ENCODE measurements around the gene CACTIN.
"Not testable (repeated sequence)": the region's sequence is repeated elsewhere in the genome, so short reads cannot be mapped to it uniquely, and the experiment has no call there.

The CACTIN gene

DNA sequence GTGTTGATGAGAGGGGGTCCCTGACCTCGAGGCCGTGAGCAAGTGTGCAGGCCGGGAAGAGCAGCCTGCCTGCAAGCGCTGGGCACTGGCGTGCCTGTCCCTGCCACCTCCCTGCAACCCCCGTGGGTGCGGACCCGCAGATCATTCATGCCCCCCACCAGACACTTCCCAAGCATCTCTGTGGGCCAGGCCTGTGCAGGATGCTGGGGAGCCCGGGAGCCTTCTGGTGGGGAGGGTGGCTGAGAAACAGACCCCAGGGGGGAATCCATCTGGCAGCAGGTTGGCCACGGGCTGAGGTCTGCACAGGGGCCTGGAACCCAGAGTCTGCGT lies 18.4 kb upstream of the CACTIN start:
- DNase-seq = no peak

DNA sequence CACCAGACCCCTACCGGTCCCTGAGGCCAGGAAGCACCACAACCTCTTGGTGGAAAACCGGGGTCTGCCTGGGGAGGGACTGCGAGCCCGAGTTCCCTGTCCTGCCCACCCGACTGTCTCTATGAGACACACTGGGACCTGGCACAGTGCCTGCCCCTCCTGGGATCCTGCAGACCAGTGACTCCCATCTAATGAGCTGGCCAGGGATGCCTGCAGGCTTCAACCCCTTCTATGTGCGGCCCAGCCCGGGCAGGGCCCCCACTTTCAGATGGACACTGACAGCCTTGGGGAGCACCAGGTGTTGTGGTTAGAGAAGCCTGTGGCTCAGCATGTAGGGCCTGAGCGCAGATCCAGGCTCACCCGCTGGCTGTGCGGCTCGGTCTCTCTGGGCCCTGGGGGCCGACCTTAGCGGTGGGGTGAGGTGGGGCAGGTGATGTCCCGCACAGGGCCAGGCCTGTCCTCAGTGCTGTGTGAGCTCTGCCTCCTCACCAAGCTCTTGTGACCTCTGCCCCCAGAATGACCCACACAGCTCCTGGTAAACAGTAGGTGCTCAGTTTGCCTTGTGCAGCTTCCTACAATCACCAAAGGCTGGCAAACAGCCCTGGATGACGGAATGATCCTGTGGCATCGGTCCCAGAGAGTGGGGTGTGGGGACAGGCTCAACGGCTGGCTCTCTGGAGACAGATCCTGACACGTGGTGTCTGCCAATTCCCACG lies 17.9 kb upstream of the CACTIN start:
- no peak for DNase-seq

DNA sequence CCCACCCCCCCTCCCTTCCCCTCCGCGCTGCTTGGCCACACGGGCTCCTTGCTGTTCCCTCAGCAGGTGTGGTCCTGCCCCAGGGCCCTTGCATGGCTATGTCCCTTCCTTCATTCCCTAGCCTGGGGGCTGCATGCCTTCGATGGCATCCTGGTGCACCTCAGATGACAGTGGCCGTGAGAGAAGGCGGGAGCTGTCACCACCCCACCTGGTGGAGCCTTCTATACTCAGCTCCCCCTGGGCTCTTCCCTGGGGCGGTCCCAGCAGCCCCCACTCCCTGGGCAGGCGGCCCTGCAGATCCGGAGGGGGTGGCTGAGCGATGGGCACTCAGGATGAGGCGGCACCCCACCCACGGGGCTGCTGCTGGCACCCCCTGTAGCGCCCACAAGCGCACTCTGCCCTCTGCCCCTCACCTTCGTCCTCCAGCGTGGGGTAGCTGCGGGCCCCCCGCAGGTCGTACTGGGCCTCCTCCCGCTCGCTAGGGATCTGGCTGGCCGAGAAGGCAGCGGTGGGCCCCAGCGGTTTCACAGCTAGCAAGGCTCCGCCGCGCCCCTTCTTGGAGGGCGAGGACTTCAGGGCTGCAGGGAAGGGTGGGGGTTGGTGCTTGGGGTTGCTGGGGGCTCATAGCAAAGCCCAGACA lies 17.2 kb upstream of the CACTIN start:
- no peak for DNase-seq

DNA sequence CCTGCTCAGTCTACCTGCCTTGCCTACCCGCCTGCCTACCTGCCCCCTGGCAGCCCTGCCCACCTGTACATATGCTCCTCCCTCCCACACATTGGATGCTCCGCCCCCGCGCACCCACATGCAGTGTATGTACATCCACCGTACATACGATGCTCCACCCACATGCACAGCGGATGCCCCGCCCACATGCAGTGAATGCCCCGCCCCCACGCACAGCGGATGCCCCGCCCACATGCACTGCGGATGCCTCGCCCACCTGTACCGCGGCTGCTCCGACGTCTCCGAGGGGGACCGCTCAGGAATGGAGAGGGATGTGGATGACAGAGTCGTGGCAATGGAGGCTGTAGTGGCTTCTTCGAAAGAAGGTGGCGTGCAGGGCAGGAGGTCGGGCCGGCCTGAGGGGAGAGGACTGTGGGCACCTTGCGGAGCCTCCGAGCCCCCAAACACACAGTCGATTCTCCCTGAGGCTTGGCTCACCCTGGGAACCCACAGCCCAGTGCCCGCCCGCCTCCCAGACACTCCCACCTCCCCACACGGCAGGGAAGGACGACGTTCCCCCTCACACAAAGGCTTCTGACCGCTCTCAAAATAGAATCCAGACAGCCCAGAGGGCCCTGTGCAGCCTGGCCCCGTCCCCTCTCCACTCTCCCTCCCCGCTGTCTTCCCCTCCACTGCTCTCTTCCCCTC lies 16.5 kb upstream of the CACTIN start:
- DNase-seq = no peak

DNA sequence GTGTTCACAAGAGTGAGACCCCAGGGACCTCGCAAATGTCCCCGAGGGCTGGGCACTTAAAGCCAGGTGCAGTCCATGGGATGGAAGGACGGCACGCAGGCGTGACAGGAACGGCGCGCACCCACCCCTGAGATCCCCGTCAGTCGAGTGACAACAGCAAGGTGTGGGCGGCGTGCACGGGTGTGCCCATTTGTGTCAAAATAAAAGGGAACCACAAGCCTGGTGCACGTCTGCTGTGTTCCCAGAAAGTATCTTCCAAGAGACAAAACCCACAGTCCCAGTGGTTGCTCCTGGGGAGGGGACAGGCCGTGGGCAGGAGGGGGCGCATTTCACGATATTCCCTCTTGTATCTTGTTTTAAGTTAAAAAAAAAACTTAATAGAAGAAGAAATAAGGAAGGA lies 15.7 kb upstream of the CACTIN start:
- no peak for DNase-seq

DNA sequence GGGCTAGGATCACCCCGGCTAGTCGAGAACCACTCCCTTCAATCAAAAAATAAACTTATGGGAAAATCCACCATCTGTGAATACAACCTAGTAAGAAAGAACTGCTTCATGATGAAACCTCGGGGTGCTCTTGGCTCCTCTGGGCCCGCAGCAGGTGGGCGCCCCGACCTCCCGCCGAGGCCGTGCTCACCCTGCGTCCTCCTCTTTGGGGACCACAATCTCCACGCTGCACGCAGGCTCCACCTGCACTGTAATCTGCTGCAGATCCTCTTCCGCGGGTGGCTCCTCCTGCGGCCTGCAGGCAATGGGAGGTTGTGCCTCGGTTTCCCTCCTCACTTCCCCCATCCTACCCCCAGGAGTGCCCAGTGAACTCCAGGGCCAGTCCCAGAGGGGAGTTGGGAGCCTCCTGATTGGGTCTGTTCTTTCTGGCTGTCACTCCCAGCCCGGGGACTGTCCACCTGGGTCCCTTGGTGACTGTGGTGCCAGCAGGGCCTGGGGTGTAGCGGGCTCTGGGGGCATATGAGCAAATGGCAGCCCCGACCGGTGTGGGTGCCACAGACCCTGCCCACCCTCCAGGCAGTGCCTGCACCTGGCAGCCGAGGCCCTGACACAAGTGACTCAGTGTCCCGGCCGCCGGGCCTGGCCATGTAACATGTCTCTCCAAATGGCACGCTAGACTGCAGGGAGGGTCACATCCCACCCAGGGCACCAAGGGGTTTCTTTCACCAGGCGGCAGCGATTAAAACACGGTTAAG lies 15.1 kb upstream of the CACTIN start:
- DNase-seq = no peak

DNA sequence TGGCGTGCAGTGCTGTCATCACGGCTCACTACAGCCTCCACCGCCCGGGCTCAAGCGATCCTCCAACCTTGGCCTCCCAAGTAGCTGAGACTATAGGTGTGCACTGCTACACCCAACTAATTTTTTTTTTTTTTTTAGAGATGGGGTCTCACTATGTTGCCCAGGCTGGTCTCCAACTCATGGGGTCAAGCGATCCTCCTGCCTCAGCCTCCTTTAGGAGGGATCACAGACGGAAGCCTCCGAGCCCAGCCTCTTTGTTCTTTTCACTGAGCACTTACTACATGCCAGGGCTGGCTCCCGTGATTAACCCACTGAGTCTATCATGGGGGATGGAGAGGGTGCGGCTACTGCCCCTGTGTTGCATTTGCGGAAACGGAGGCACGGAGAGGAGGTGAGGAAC lies 12.9 kb upstream of the CACTIN start:
- DNase-seq = no peak

DNA sequence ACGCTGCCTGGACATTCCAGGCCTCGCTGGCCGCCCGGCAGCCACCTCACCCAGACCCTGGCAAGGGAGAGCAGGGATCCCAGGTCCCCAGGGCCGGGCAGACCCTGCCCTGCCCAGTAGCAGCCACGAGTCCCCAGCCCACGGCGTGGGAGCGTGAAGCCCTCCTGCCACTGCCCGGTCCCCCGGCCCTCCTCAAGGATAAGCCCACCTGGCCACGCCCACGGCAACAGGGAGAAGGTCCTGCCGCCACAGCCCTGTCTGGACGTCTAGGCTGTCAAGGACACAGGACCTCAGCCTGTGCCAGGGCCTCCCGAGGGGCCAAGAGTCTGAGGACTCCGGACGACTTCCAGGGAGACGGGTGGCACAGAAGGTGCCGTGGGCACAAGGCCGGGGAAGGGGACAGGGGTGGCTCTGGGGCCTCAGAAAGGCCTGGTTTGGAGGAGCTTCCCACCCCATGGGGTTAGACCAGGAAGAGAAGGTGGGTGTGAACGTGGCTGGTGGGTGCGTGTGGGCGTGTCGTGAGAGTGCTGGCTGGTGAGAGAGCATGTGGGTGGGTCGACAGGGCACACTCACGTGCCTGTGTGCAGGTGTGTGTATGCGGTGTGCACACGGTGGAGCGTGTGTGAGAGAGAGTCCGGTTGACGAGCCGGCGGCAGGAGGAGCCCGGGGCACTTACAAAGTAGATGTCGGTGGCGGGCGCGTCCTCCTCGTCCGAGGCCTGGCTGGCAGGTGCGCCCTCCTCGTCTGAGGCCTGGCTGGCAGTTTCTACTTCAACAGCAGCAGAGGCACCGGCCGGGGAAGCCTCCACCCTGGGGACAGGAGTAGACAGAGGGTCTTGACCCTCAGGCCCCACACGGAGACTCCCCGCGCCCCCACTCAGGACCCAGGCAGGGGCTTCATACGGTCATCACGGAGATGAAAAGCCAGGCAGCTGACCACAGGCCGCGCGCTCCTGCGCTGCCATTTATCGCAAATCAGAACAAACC lies 11.9 kb upstream of the CACTIN start:
- DNase-seq = no peak

DNA sequence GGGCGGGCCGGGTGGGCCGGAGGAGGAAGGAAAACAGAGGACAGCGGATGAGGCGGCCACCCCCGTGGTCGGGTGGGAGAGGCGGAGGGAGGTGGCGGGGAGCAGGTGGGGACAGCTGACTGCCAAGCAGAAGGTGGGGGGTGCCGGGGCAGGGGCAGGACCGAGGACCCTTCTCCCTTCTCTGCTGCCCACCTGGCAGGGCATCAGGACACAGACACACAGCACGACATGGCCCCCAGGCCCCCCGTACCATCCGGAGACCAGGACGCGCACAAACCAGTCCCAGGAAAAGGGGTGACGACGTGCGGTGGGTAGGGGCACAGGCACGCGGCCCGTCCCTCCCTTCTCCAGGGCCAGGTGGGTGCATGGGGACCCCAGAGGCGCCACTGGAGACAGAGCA lies 11.0 kb upstream of the CACTIN start:
- DNase-seq = no peak

DNA sequence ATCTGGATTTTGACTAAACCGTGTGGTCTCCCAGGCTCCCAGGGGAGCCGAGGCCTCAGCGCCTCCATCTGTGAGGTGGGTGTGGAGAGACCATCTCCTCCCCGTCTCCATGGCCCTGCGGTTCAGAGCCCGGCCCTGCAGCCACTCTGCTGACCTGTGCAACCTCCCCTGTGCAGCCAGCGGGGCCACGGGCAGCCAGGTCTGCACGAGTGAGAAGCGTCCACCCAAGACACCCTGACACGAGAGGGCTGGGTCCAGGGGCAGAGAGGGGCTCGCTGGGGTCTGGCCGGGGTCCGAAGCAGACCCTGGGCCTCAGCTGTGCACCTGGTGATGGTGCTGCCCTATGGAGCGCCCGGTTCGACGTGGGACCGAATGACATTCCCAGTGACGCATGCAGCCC lies 10.4 kb upstream of the CACTIN start:
- no peak for DNase-seq

DNA sequence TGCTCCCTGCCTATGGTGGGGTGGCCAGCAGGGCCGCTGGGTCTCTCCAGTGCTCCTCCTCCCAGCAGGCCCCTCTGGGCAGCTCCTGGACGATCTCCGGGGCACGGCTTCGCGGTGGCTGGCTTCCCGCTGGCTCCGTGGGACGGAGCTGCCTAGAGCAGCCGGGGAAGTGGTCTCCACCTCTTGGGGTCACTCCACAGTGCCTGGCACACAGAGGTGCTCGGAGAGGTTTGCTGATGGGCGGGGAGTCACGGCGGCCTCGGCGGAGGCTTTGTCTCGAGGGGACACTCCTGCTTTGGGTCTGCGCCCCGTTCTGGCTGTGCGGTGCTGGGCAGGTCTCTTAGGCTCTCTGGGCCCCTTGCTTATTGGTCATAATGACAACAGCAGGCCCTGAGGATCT lies 9.9 kb upstream of the CACTIN start:
- DNase-seq = no peak

DNA sequence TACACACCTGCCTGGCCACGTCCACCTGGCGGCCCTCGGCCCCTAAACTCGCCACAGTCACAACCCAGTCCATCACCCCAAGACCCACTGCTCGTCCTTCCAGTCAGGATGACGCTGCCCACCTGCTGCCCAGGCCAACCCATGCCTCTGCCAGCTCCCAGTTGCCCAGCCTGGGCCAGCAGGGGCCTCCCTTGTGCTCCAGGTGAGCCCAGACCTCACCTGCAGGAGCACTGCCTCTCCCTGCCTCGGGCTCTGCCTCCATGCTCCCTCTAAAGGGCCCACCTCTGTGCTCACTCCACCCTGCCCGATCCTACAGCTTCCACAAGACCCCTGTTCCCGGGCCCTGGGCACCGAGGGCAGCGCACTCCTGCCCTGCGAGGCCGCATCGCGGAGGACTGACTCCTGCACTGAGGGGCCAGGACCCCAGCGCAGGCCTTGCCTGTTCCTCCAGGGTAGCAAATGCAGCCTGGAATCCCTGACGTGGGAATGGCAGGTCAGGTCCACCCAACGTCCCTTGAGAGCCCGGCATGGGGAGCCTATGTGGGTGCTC lies 8.0 kb upstream of the CACTIN start:
- DNase-seq = no peak

DNA sequence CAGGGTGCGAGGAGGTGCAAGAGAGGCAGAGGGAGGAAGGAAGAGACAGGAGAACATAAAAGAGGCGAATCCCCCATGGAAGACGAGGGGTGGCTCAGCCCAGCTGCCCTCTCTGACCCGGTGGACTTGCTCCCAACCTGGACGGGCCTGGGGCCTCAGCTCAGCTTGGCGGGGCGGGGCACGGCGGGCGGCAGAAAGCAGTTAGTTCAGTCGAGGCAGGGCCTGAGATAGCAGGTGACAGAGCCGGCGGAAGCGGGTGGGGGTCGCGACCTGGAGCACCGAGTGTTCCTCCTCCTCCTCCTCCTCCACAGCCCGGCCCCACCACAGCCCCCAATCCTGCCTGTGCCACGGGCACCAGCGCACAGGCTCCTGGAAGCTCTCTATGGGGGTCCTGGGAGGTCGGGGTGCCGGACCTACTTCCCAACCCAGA lies 7.0 kb upstream of the CACTIN start:
- no peak for DNase-seq

DNA sequence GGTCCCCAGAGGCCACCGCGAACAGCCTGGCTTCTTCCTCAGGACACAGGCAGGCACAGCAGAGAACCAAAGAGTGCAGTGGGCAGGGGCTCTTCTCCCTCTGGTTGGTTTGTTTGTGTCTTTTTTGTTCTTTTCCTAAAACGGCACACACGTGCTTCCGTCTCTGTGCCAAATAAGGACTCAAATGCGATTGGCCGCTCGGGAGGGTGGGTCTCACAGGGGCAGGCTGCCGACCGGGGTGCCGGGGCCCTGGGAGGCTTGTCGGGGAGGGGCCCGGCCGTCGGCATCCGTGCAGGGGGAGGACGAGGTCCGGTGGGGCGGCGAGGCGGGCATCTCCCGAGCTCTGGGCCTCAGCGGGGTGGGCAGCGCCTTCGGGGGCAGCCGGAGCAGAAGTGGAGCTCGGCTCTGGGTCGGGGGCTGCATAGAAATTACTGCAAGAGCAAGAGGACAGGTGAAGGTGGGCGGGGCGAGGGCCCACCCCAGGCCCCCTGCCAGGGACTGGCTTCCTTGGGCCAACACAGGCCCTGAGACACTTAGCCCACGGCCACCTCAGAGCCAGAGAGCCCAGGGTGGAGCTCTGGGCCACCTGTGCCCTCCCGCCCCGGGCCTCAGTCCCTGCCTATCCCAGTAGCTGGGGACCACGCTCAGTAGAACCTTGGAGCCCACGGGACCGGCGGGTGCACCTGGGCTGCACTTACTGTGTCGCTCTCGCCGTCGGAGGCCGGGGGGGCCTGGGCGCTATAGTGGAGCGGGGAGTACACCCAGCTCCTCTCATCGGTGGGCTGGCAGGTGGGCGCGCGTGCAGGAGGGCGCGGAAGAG lies 6.4 kb upstream of the CACTIN start:
- DNase-seq = no peak

DNA sequence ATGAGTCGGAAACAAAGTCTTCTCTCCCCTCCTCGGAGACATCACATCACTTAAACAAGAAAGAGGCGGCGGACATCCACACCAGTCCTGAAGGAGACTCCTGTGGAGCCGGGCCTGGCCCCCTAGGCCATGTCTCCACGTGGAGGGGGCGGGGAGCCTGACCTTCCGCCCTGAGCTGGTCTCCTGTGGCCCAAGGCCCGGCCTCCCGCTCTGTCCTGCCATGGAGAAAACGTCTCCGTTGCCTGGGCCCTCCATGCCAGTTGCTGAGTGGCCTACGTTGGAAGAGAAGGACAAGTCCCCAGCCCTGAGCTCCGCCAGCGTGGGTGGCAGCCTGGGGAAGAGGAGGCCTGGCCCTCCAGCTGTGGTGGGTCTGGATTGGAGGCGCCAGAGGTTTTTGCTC lies 5.5 kb upstream of the CACTIN start:
- DNase-seq = no peak

DNA sequence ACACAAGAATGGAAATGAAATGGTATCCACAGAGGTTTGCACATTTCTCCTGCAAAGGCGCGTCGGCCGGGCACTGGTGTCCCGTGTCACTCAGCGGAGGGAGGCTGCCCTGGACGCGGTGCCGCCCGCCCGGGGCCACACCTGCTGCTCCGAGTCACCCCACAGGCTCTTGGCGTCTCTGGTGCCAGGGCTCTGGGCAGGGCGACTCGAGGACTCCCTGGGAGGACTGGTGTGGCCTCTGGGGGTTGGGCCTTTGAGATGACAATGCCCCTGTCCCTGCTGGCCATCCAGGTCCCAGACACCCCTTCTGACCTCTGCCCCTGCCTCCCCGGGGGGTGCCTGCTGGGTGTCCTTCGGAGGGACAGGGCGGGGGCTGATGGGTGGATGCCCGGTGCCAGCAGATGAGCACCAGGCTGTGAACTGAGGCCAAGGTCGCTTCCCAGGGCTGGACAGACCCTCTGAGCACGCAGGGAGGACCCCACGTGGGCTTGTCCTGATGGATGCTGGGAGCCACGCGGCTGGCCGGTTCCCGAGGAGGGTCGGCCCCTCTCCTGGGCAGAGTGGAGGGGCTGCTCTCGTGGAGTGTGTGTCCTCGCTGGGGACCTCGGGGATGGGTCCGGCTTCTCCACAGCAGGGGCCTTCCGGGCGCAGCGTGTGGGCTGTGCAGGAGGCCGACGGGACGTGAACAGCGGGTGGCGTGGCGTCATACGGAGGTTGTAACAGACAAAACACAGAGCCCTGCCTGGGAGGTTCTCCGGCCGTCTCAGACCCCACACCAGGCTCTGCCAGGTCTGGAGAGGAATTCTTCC lies 4.7 kb upstream of the CACTIN start:
- DNase-seq = no peak

DNA sequence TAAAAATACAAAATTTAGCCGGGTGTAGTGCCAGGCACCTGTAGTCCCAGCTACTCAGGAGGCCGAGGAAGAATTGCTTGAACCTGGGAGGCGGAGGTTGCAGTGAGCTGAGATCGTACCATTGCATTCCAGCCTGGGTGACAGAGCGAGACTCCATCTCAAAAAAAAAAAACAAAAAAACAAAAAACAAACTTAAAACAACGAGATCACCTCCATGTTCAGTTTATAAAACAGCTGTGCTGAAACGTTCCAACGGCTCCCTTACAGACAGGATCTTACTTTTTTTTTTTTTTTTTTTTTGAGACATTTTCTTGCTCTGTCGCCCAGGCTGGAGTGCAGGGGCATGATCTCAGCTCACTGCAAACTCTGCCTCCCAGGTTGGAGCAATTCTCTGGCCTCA lies 2.2 kb upstream of the CACTIN start:
- not testable (repeated sequence) for DNase-seq

DNA sequence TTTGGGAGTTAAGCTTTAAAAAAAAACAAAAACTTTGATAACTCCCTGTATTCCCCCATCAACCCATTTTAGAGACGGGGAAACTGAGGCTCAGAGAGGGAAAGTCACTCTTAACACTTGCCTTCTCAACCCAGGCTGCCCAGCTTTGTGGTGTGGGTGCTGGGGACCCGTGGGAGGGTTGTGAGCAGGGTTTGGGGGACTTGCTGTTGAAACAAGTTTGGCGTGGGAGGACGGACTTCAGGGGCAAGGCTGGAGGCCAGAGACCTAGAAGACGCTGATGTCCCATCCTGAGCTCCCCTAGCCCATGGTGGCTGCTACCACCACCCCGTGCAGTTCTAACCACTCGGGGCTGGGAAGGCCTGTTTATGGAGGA lies 747 bp upstream of the CACTIN start:
- DNase-seq = no peak

DNA sequence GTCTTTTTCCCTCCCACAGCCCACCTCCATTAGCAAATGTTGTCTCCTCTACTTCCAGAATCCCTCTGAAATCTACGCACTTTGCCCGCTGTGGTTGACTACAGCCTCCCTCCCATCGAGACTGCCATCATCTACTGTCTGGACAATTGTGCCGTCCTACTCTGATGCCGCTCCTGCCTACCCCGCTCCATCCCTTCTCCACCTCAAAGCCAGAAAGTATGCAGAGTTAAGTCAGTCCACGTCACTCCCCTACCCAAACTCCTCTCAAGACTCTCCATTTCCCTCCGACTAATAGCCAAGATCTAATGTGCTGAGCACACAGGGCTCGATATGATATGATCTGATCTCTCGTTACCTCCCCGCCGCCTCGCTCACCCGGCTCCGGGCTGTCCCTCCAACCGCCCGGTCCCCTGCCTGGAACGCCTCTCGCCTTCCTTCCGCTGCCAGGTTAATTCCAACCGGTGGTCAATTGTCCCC lies 556 bp downstream of the CACTIN start:
- no peak for DNase-seq

DNA sequence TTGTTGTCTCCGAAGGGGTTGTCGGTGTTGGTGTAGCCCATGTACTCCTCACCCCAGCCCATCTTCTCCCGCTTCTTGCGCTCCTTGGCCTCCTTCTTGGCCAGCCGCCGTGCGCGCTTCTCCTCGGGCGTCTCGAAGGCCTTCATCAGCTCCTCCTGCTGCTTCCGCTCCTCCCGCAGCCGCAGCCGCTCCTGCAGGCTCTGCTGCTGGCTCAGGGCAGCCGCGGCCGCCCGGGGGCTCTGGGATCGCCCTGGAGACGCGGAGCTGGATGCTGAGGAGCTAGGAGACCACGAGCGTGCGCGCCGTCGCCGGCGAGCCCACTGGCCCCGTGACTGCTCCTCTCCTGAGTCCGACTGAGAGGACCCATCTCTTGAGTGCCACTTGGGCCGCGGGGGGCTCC lies 2.9 kb downstream of the CACTIN start:
- DNase-seq = no peak
